GM12873 (cell line): ENCODE measurements around the gene DPF3.

ENCODE experiments used
- TF ChIP-seq, protein P1 (sequence below): IDR thresholded peaks from 2 replicates; pipeline ENCODE4 v1.5.1; 2012; ENCODE audit warnings: low read depth, mild to moderate bottlenecking, moderate library complexity, low read length, control low read depth; ENCODE audit not compliant: insufficient read depth; ENCODE audit errors: missing control alignments

The DPF3 gene

DNA sequence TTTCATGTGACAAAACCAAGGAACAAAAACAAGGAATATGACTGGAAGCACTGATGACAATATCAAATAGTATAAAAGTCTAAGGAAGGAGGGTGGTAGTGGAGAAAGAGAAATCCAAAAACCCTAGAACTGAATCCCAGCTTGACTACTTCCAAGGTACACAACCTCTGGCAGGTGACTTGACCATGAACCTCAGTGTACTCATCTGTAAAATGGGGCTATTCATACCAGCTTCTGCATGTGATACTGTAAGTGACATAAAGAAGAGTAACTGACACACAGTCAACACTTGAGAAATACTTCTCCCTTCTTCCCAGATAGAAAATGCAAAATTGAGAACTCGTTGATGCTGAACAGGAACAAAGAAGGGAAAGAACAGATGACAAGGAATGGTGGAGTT lies 10.3 kb upstream of the DPF3 start:
- TF ChIP-seq, protein P1, sequence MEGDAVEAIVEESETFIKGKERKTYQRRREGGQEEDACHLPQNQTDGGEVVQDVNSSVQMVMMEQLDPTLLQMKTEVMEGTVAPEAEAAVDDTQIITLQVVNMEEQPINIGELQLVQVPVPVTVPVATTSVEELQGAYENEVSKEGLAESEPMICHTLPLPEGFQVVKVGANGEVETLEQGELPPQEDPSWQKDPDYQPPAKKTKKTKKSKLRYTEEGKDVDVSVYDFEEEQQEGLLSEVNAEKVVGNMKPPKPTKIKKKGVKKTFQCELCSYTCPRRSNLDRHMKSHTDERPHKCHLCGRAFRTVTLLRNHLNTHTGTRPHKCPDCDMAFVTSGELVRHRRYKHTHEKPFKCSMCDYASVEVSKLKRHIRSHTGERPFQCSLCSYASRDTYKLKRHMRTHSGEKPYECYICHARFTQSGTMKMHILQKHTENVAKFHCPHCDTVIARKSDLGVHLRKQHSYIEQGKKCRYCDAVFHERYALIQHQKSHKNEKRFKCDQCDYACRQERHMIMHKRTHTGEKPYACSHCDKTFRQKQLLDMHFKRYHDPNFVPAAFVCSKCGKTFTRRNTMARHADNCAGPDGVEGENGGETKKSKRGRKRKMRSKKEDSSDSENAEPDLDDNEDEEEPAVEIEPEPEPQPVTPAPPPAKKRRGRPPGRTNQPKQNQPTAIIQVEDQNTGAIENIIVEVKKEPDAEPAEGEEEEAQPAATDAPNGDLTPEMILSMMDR, result no peak

DNA sequence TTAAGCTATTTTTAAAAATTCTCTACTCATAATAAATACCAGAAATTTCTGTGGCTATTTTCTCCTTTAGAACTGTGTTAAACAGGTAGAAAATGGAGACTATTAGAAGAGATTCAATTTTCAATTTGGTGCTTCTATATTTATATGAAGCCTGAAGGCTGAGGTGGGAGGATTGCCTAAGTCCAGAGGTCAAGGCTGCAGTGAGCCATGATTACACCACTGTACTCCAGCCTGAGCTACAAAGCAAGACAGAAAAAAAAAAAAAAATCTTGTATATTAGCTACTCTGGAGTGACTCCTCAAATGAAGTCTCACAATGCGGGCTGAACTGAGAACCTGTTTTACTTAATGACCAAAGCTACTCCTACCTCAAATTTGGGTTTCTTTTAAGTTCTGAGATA lies 9.8 kb upstream of the DPF3 start:
- TF ChIP-seq, protein P1, result no peak

DNA sequence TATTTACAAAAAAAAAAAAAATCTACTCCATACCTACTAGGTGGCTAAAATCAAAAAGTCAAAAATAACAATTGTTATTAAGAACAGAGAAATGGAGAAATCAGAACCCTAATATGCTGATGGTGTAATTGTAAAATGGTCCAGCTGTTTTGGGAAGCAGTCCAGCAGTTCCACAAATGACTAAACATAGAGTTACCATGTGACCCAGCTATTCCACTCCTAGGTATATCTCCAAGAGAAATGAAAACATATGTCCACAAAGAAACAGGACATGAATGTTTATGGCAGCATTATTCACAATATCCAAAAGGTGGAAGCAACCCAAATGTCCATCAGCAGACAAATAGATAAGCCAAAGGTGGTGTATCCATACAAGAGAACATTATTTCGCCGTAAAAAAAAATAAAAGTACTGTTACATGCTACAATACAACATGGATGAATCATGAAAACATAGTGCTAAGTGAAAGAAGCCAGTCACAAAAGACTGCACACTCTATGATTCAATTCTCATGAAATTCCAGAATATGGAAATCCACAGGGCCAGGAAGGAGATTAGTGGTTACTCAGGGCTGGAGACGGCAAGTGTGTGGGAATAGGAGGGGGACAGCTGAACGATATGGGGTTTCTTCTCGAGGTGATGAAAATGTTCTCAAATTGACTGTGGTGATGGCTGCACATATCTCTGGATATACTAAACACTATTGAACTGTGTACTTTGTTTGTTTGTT lies 9.1 kb upstream of the DPF3 start:
- TF ChIP-seq, protein P1, result no peak

DNA sequence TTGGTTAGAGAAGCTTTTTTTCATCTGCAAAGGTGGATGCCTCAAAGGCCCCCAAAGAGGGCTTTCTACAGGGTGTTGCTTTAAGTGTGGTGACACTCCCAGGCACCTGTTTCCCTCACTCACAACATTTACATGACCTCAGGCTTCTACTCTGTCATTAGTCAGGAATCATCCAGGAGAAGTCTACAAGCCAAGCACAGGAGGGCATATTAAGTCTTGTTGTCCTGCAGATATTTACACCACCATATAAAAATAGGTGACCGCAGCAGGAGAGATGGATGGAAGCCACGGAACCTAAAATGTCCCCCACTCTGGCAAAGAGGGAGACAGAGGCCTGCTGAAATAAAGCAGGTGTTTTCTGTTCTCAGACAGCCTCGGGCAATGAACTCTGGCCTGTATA lies 7.5 kb upstream of the DPF3 start:
- TF ChIP-seq, protein P1, result no peak

DNA sequence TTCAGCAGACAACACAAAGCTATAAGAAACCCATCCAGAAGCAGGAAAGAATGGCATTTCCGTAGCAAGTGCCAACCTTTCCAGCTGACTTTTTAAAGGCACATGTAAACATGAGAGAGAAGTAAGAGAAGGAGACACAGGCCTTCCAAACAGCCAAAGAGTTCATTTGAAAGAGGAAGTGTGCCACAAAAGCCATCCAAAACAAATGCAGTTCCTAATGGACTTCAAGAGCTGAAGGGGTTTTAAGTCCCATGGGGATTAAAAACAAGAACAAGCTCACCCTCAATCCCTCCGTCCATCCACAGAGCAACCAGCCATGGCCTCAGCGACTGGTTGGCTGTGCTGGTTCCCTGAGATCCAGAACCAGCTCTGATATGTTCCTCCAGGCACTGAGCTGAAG lies 4.5 kb upstream of the DPF3 start:
- TF ChIP-seq, protein P1, result no peak

DNA sequence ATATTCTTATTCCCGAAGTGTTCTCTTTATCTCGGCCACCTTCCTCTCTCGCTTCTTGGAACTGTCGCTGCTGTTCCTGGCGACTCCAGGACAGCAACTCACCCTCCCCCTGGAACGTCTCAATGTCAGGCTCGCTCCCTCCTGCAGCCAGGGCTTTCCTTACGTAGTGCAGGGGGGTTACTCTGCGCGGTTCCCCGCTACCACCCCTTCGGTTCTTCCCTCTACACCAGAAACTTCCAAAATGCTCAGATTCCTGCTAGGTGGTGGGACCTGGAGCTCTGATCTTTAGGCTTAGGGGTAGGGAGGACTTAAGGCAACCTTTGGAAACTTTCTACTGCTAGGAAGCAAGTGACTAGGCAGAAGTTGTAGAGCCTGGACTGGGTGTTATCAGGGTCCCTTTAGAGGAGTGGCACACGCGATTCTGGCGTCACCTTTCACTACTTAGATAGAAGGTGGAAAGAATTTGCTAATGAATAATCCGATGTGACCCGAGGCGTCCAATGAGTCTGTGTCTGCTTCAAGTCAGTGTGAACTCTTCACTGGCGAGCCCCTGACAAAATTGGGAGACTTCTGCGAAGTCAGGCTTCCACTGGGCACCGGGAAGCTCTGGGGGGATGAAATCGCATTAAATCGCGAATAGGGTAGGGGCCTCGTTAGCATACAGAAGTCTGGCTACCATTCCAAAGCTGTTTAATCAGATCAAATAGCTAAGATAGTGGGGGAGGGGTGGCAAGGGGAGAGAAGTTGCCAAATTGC lies 900 bp upstream of the DPF3 start:
- TF ChIP-seq, protein P1, result peak; percentile 1

DNA sequence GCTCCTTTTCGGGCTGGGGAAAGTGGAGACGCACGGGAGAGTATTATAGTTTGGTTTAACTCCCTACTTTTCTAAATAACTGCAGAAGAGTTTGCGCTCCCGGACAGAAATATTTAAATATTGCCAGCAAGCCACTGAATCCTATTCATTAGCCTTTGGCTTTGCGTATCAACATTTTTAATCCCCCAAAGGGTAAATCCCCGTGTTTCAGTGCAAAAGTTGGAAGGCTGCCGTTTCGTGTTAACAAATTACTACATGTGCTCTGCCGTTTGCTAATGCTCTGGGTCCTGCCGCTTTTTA lies 372 bp upstream of the DPF3 start:
- TF ChIP-seq, protein P1, result no peak
